ENCODE data around the gene EHBP1L1.

The EHBP1L1 gene

DNA sequence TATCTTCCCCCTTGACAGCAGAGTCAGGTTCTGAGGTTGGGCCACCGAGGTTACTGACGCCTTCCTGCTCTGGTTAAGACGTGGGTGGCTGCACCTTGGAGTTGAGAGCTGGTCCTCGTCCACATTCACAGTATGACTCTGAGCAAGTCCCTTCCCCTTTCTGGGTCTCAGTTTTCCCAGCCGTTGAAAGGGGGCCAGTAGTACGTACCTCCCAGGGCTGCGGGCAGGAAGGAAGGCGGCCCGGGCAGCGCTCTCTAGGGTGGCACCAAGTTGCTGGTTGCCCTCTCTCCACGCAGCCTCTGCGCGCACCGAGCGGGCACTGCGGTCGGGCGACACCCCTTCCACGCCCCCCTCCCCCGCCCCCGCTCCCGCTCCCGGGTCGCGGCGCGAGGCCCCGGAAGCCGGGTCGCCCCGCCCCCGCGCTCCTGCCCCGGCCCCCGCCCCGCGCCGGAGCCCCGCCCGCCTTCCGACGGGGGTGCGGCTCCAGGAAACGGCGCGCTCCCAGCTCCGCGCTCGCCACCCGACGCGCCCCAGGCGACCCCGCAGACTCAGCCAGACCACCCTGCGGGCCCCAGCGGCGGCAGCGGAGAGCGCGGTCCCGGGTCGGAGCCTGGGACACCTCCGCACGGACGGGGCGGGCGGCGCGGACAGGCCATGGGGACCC is at the start of gene EHBP1L1:
Gene EHBP1L1 (plus strand): TSS at position 486 of the 664 bp plus-strand sequence. CDS start 250 bp downstream, outside the sequence.
- peak; percentile 89 for DNase-seq

- DNase-seq = no peak
Observed at GRCh38 chr11:65526744-65527143, 49.1 kb upstream of the EHBP1L1 start.

DNA sequence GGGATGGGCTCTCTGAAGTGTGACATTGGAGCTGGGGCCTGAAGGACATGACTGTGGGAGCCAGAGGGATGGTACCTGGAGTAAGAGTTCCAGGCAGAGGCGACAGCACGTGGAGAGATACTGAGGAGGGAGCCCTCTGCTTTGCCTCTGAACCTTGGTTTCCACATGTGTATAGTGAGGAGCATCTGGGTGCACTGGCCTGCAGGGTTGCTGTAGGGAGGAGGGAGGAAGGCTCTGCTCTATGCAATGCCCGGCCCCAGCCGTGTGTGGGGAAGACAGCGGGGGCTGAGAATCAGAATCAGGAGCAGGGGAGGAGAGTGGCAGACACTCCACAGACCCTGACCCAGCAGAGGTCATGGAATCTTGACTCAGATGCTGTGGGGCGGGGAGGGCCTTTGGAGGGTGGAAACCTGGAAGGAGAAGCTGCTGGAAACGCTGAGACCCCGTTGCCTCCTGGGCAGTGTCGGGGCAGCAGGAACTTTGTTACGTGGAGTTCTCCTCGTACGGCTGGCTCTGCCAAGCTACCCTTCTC is 47.0 kb upstream of the EHBP1L1 start:
- no peak for DNase-seq

- DNase-seq = no peak
Observed at GRCh38 chr11:65529475-65530156, 46.2 kb upstream of the EHBP1L1 start.

GRCh38 chr11:65530157-65530496 is 45.7 kb upstream of the EHBP1L1 start:
- peak; percentile 48 for DNase-seq

DNA sequence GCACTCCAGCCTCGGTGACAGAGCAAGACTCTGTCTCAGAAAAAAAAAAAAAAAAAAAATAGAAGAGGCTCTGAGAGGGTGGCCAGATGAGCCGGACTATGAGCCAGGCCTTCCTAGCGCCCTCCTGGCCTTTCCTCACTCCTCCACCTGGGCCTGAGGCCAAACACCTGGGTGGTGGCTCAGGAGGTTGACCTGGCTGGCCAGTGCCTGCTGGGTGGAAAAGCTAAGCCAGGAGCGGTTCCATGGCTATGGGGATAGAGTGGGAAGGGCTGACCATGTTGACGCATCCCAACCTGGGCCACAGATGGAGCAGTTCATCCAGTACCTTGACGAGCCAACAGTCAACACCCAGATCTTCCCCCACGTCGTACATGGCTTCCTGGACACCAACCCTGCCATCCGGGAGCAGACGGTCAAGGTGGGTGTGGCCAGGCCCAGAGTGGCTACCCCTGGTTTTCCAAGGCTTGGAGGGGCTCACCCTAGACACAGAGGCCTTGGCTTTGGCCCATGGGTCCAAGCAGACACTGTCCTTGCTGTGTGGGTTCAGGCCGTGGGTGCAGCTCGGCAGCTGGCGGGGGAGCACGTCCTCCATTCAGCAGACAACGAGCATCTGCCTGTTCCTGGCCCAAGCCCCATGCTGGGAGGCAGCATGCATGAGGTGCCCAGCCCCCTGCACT is 43.3 kb upstream of the EHBP1L1 start:
- no peak for DNase-seq

GRCh38 chr11:65535102-65535501 is 40.8 kb upstream of the EHBP1L1 start:
- no peak for DNase-seq

- no peak for DNase-seq
Observed at GRCh38 chr11:65536412-65537295, 39.2 kb upstream of the EHBP1L1 start.

GRCh38 chr11:65537296-65537597 is 38.6 kb upstream of the EHBP1L1 start:
- DNase-seq = no peak

DNA sequence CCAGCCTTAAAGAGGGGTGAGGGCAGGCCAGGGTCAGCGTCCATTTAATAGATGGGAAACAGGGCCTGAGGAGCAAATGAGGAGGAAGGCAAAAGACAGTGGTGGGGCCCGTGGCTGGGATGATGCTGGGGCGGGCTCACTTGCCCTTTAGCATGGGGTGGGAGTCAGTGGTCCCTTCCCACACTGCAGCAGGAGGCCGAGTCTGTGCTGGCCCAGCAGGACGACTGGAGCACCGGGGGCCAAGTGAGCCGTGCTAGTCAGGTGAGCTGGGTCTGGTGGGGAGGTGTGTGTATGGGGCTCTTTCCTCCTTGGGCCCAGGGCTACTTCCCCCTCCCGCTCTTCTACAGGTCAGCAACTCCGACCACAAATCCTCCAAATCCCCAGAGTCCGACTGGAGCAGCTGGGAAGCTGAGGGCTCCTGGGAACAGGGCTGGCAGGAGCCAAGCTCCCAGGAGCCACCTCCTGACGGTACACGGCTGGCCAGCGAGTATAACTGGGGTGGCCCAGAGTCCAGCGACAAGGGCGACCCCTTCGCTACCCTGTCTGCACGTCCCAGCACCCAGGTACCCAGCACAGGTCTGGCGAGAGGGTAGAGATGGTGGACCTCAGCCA is 38.1 kb upstream of the EHBP1L1 start:
- DNase-seq = no peak

- DNase-seq = no peak
Observed at GRCh38 chr11:65538232-65538914, 37.5 kb upstream of the EHBP1L1 start.

DNA sequence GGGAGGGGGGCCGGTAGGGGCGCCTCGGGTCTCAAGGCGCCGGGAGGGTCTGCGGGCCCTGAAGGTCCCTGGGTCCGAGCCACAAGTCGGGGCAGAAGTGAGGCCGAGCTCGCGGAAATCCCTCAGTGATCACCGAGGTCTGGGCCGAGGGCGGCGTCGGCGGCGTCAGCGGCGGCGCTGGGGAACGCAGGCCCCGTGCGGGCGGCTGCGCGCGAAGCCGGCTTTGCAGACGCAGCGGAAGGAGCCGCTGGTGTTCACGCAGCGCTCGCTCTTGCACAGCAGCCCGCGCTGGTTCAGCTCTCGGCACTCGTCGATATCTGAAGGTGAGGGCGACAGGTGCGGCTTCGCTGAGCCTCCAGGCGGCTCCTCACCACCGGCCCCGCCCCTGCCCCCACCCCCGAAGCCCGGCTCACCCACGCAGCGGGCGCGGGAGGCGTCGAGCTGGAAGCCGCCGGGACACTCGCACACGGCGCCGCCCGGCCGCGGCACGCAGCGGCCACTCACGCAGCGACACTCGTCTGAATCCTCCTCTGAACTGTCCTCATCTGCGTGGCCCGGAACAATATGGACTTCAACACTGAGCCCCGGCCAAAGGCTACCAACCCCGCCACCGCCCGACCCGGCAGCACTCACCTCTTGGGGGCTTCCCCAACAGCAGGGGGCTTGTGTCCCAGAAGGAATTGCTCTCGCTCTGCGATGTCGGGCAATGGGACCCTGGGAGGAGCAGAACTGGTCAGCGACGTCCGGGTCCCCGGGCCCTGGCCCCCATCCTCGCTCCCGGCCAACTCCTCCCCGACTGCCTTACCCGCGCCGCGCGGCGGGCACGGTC is 36.7 kb upstream of the EHBP1L1 start:
- no peak for DNase-seq

DNA sequence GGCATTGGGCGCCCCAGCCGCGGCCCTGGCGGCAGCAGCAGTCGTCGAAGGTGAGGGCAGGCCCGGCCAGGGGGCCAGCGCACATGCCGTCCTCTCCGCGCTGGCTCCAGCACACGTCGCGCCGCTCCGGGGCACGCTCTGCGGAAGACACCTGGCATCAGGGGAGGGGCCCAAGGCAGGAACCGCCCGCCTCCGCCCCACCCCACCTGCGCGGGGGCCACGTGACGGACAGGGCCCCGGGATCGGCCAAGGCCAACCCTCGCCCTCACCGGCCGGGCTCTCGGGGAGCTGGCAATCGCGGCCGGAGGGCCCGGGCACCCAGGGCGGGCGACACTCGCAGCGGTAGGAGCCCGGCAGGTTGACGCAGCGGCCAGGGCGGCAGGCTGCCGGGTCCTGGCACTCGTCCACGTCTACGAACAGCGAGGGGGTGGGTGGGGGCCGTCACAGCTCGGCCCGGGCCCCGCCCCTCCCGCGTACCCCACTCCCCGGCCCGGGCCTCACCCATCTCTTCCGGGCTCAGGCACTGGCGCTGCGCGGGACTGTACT is 36.0 kb upstream of the EHBP1L1 start:
- DNase-seq = no peak

DNA sequence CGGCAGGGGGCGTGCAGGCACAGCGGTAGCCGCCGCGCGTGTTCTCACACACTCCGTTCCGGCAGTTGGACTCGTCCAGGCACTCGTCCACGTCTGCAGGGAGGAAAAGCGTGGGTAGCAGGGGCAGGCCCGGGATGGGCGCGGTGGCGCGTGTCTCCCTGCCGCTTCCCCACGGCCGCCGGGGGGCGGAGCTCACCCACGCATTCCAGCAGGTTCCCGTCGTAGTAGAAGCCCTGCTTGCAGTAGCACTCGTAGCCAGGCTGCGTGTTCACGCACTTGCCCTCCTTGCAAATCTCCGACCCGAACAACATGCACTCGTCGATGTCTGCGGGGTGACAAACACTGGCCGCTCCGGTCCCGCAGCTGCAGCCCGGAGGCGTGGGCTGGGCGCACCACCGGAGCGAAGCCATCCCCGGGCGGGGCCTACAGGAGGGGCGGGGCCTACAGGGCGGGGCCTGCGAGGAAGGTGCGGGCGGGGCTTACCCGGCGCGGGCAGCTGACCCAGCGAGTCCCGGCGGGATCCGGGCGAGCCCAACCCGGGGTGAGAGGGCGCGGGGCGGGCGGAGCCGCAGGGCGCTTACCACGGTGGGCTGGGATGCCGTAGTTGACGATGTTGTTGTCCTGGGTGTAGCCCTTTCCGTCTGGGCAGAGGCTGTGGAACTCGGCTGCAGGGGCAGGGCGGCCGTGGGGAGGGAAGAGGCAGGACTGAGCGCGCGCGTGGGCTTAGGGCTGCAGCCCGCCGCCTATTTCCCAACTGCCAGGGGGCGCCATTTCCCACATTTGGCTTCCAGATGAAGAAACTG is 35.4 kb upstream of the EHBP1L1 start:
- DNase-seq = peak; percentile 92

DNA sequence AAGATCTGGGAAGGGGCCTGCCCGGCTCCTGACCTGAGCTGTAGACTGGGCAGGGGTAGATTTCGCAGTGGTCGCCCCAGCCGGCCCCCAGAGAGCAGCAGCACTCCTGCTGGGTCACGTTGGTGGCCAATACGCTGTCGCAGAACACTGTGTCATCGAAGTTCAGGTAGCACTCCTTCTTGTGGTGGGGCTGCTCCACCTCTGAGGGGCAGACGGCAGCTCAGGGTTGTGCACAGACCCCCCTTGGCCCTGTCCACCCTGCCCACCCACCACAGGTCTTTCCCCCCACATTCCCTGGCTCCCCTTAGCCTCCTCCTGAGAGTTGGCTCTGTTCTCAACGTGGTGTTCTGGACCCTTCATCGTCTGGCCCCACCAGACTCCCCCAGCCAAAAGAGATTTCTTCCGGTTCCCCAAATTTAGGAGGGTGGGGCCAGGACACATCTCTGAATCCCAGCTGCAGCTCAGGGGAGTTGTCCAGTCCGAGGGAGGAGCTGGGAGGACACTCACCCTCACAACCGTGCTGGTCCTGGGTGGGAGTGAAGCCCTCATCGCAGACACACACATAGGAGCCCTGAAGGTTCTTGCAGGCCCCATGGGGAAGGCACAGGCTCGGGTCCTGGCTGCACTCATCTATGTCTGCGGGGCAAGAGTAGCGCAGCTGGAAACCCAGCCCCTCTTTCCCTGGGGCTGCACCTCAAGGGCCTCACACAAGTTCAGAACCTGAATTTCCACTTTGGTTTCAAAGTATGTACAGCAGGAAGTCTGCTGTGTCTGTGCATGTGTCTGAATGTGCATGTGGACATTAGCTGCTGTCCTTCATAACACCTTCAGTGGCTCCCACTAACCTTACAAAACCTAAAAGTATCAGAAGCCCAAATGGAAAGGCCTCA is 34.5 kb upstream of the EHBP1L1 start:
- no peak for DNase-seq

DNA sequence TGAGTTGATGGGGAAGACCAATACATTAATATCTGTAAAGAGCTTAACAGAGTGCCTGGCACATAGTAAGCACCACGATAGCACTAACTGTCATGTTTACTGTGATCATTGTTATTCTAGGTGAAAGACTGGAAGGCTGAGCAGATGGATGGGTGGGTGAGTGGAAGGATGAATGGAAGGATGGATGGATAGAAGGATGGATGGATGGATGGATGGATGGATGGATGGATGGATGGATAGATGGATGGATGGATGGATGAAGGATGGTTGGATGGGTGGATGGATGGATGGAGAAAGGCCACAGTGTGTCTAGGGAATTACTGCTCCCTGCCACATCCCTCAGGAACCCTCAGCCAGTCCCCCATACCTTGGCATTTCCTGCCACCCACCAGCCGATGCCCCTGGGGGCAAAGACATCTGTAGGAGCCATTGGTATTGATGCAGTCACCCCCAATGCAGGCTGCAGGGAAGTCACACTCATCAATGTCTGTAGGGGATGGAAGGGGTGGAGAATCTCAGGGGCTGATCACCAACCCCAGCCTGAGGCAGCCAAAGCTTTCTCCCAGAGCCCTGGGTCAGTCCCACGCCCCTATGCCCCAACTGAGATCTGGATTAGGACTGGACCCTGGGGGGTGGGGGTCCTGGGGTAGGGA is 33.0 kb upstream of the EHBP1L1 start:
- DNase-seq = no peak

GRCh38 chr11:65545853-65546216 is 30.0 kb upstream of the EHBP1L1 start:
- no peak for DNase-seq

GRCh38 chr11:65546217-65546958 is 29.5 kb upstream of the EHBP1L1 start:
- peak; percentile 98 for DNase-seq
